ENCODE measurements around the gene CAMKK2.

Gene CAMKK2

DNA sequence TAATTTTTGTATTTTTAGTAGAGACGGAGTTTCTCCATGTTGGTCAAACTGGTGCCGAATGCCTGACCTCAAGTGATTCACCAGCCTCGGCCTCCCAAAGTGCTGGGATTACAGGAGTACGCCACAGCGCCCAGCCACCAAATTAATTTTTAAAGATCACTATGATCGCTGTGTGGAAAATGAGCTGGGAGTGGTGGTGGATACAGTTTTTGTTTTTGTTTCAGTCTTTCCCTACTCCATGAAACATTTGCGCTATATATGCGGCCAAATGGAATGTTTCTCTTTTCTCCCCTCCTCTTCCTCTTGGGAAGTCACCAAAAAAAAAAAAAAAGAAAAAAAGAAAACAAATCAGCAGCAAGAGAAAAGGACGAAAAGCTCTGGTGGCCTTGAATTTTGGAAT lies 107.4 kb downstream of the CAMKK2 start:
- no peak for DNase-seq

DNA sequence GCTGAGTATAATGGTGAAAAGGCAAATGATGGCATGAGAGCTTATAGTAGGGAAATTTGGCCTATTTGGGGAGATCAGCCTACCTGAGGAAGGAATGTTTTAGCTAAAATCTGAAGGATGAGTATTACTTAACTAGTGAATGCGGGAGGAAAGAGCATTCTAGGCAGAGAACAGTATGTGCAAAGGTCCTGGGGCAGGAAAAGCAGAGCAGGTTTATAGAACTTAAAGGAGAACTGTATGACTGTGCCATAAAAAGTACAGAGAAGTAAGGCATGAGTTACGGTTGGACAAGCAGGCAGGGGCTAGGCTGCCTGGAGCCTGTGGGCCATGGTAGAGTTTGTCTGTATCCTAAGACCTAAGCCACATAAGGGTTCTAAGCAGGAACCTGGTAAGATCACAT lies 108.3 kb downstream of the CAMKK2 start:
- no peak for DNase-seq

Measured in GDM1 (cell line).